OCI-LY1 (cell line): ENCODE results near the gene CPD.

ENCODE experiments used
- H2AFZ ChIP-seq: fragments of 200-600 bp; sonication (generic), shearing (Covaris generic); 2 replicates; pipeline ENCODE4 v1.6.0; 2014; ENCODE audit warnings: antibody characterized with exemption, mild to moderate bottlenecking, low read length
- H3F3A ChIP-seq: fragments of 200-600 bp; sonication (generic), shearing (Covaris generic); 2 replicates; pipeline ENCODE4 v1.6.0; 2014; ENCODE audit warnings: mild to moderate bottlenecking, antibody characterized with exemption, low read length, moderate library complexity; ENCODE audit not compliant: insufficient read depth
- H3K27ac ChIP-seq: fragments of 200-600 bp; sonication (generic); 2 replicates; pipeline ENCODE4 v1.5.1; 2014; ENCODE audit warnings: low read length, mixed run types, mild to moderate bottlenecking, low read depth; ENCODE audit not compliant: poor library complexity, severe bottlenecking
- H3K27me3 ChIP-seq: fragments of 200-600 bp; sonication (generic); 2 replicates; pipeline ENCODE4 v1.6.0; 2014; ENCODE audit warnings: antibody characterized with exemption, mild to moderate bottlenecking, low read length, moderate library complexity; ENCODE audit not compliant: insufficient read depth
- H3K36me3 ChIP-seq: fragments of 200-600 bp; sonication (generic); 2 replicates; pipeline ENCODE4 v1.6.1; 2014; ENCODE audit warnings: mild to moderate bottlenecking, antibody characterized with exemption, low read length, moderate library complexity, mixed read lengths; ENCODE audit not compliant: insufficient read depth
- H3K4me1 ChIP-seq: fragments of 200-600 bp; sonication (generic); 2 replicates; pipeline ENCODE4 v1.5.1; 2014; ENCODE audit warnings: mild to moderate bottlenecking, low read length, moderate library complexity; ENCODE audit not compliant: insufficient read depth, severe bottlenecking
- H3K4me2 ChIP-seq: fragments of 200-600 bp; sonication (generic), shearing (Covaris generic); 2 replicates; pipeline ENCODE4 v1.6.1; 2014; ENCODE audit warnings: low read length
- H3K4me3 ChIP-seq: fragments of 200-600 bp; sonication (generic); 2 replicates; pipeline ENCODE4 v1.5.1; 2014; ENCODE audit warnings: low read length, low read depth, mild to moderate bottlenecking, mixed read lengths; ENCODE audit not compliant: poor library complexity, severe bottlenecking
- H3K79me2 ChIP-seq: fragments of 200-600 bp; shearing (Covaris generic); 2 replicates; pipeline ENCODE4 v1.6.1; 2016; ENCODE audit warnings: mixed run types, low read length, mixed read lengths; ENCODE audit not compliant: insufficient read depth
- H3K9ac ChIP-seq: fragments of 200-600 bp; sonication (generic), shearing (Covaris generic); 2 replicates; pipeline ENCODE4 v1.6.1; 2014; ENCODE audit warnings: mild to moderate bottlenecking, low read length, mixed read lengths
- H3K9me2 ChIP-seq: fragments of 200-600 bp; sonication (generic), shearing (Covaris generic); 2 replicates; pipeline ENCODE4 v1.6.1; 2014; ENCODE audit warnings: low read depth, mild to moderate bottlenecking, low read length, mixed read lengths
- H3K9me3 ChIP-seq: fragments of 200-600 bp; shearing (Covaris generic); 2 replicates; pipeline ENCODE4 v1.6.1; 2014; ENCODE audit warnings: low read length, mixed read lengths
- H4K20me1 ChIP-seq: fragments of 200-600 bp; sonication (generic), shearing (Covaris generic); 2 replicates; pipeline ENCODE4 v1.6.0; 2016; ENCODE audit warnings: mild to moderate bottlenecking, low read length; ENCODE audit not compliant: insufficient read depth
- CTCF ChIP-seq: fragments of 200-600 bp; sonication (generic), shearing (Covaris generic); IDR thresholded peaks from 2 replicates; pipeline ENCODE4 v1.5.1; 2017; ENCODE audit warnings: mild to moderate bottlenecking, antibody characterized with exemption, low read length, moderate library complexity, mixed read lengths
- EZH2 ChIP-seq: fragments of 200-600 bp; sonication (generic), shearing (Covaris generic); IDR thresholded peaks from 2 replicates; pipeline ENCODE4 v1.8.0; 2017; ENCODE audit warnings: borderline replicate concordance, mixed run types, mild to moderate bottlenecking, antibody characterized with exemption, low read length, moderate library complexity, mixed read lengths

Gene CPD

GRCh38 chr17:30391534-30391933, 12.8 kb downstream of the CPD start:
- Histone ChIP-seq H4K20me1 (no peaks in the 10 kb centered on the region), H3K9ac (no peak overlapping the region), H3K9me3 (no peaks in the 10 kb centered on the region), H3K4me1 (no peaks in the 10 kb centered on the region), H3K4me3 (no peak overlapping the region), H3K27ac (no peak overlapping the region), H3K9me2 (no peaks in the 10 kb centered on the region), H3K4me2 (no peak overlapping the region), H2AFZ (no peak overlapping the region), H3K79me2 (no peaks in the 10 kb centered on the region), H3F3A (no peaks in the 10 kb centered on the region), H3K27me3 (no peaks in the 10 kb centered on the region), H3K36me3 (peaks cover 29% of the 10 kb centered on the region)
- no peak for TF ChIP-seq EZH2
- no peak for TF ChIP-seq CTCF

GRCh38 chr17:30393491-30393890, 14.8 kb downstream of the CPD start:
- H3K27me3 ChIP-seq: no peaks in the 10 kb centered on the region
- TF ChIP-seq CTCF (no peak), EZH2 (no peak)
- H3K79me2 ChIP-seq: no peaks in the 10 kb centered on the region
- H3K4me1 ChIP-seq: no peaks in the 10 kb centered on the region
- no peak overlapping the region for H3K27ac ChIP-seq
- no peak overlapping the region for H3K4me2 ChIP-seq
- H3F3A ChIP-seq: no peaks in the 10 kb centered on the region
- no peak overlapping the region for H3K4me3 ChIP-seq
- H3K9ac ChIP-seq: no peak overlapping the region
- H3K9me2 ChIP-seq: no peaks in the 10 kb centered on the region
- no peak overlapping the region for H2AFZ ChIP-seq
- H4K20me1 ChIP-seq: no peaks in the 10 kb centered on the region
- H3K9me3 ChIP-seq: no peaks in the 10 kb centered on the region
- H3K36me3 ChIP-seq: peaks cover 9% of the 10 kb centered on the region; the same call in 1 of the 2 replicates

- Histone ChIP-seq H3K9ac (no peak overlapping the region), H3K4me3 (no peak overlapping the region), H3K27ac (no peak overlapping the region), H3K9me2 (no peaks in the 10 kb centered on the region), H3K27me3 (no peaks in the 10 kb centered on the region), H3K4me1 (no peaks in the 10 kb centered on the region), H3K4me2 (no peak overlapping the region), H2AFZ (no peak overlapping the region), H3K36me3 (0 out of 2 replicates have a peak, but pooled peaks cover 7% of the 10 kb centered on the region), H3K9me3 (no peaks in the 10 kb centered on the region), H3K79me2 (no peaks in the 10 kb centered on the region; the same call in 1 of the 2 replicates), H4K20me1 (no peaks in the 10 kb centered on the region), H3F3A (no peaks in the 10 kb centered on the region)
- TF ChIP-seq CTCF (no peak), EZH2 (no peak)
Observed at GRCh38 chr17:30393911-30394867, 15.5 kb downstream of the CPD start.
